NK-92 treated with Interleukin-12 subunit alpha and Interleukin-12 subunit beta, amount 100 ng/mL, for 24 hours (cell line): Measurements from ENCODE around the gene PTH2.

Experiments
- DNase-seq: peaks from one replicate; lab custom pipeline; 2025; lab: John Stamatoyannopoulos, UW

The PTH2 gene

DNA sequence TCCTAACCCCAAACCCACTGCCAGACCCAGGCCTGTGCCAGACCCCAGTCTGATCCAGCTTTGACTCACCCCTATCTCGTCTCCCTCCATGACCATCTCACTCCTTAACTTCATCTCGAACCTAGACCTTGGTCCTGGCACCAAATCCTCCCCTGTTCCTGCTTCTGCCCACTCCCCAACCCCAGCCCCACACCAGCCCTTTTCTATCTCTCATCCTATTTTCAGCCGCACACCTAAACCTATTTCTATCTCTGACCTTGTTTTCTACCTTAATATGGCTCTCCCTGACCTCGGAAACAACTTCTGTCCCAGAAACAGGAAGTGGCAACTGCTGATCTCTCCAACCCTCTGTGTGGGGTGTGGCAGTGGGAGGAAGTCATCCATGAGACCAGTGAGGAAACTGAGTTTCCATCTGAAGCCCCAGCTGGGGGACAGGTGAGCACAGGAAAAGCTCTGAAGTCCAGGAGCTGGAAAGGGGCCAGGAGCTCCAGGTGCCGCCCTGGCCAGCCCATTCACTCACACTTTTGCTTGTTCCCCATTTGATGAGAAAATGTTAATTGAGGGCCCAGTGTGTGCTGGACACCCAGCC lies 13.7 kb downstream of the PTH2 start:
- no peak for DNase-seq

GRCh38 chr19:49408816-49409440 lies 14.3 kb downstream of the PTH2 start:
- DNase-seq = no peak

GRCh38 chr19:49407482-49408015 lies 15.7 kb downstream of the PTH2 start:
- DNase-seq = no peak

- DNase-seq = no peak
These were observed 16.2 kb downstream of the PTH2 start for GRCh38 chr19:49407079-49407478.

DNA sequence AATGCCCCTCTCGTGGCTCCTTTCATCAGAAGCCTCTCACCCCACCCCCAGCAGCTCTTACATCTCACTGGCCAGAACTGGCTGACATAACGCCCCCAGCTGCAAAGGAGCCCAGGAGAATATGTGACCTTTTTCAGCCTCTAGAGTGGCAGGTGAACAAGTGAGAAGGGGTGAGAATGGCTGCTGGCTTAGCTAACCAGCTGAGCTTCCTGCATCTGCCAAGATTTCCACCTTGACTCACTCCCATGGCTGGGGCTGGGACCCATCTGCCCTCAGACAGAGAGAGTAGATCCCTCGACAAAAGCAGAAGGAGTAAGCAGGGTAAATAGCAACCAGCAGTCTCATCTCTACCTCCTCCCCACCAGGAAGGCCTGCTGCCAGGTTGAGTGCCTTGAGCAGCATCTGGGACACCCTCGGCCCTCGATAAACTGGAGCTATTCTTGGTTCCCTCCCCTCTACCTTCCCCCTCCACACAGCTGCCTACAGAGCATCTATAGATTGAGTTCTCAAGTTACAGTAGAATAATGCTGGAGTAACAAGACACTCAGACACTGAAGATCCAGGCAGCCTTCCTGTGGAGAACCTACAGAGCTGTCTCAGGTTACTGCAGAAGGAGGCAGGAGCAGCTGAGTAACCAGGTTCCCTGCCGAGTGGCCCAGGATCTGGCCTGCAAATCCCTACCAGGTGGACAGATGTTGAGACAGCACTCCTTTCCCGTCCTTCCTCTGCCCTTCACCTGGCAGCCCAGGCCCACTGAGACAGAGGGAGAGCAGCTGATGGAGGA lies 19.6 kb downstream of the PTH2 start:
- DNase-seq = no peak

- DNase-seq = no peak
These were observed 23.2 kb downstream of the PTH2 start for GRCh38 chr19:49400029-49400428.

DNA sequence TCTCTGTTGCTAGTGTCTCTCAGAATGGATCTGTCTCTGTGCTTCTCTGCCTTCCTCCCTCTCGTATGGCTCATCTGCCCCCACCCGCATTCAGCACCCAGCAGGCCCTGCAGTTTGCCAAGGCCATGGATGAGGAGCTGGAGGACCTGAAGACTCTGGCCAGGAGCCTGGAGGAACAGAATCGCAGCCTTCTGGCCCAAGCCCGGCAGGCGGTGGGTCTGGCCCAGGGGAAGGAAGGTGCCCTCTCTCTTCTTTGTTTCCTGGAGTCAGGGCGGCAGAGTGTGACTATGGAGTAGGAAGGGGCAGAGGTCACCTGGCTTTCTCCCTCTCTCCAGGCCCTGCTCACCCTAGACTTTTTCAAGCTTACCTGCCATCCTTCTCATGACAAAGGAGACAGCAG lies 24.3 kb downstream of the PTH2 start:
- DNase-seq = no peak

GRCh38 chr19:49398001-49398615 lies 25.1 kb downstream of the PTH2 start:
- no peak for DNase-seq

DNA sequence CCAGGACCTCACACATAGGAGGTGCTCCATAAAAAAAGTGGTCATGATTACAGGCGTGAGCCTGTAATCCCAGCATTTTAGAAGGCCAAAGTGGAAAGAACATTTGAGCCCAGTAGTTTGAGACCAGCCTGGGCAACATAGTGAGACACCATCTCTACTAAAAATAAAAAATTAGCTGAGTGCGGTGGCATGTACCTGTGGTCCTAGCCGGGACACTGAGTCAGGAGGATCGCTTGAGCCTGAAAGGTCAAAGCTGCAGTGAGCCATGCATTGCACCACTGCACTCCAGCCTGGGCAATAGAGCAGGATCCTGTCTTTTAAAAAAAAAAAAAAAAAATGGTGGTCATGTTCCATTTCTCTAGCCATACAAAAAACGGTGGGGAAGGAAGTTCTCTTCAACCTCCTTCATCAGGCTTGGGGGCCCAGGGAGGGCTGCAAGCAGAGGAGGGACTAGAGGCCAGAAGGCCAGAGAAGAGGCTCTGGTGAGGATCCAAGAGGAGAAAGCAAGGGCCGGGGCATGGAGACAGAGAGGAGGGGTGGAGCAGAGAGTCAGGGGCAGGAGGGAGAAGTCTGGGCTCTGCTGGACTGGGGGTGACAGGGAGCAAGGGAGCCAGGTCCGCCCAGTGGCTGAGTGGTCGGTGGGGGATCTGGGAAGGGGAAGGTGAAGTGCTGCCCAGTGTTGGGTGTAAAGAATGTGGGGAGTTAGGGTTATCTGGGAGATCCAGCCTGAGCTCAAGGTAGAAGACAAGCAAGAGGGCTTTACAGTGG lies 26.3 kb downstream of the PTH2 start:
- no peak for DNase-seq

GRCh38 chr19:49395581-49396407 lies 27.4 kb downstream of the PTH2 start:
- DNase-seq = no peak

DNA sequence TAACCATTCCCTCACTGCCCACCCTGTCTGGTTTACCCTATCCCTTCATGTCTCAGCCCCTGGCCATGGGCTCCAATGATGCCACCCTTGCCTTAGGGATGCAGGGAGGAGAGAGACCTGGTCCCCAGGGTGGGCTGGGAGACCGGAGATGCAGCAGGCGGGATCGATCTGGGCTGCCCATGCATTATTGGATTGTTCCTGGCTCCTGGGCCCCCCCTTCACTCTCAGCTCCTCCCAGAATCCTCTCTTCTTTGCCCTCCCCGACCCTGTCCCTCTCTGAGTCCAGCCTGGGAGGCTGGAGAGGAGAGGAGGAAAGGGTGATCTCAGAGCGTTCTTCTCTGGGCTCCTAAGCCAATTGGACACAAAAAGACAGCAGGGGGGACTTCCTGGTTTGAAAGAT lies 29.4 kb downstream of the PTH2 start:
- no peak for DNase-seq

- peak; percentile 61 for DNase-seq
These were observed 31.5 kb downstream of the PTH2 start for GRCh38 chr19:49391581-49392399.

DNA sequence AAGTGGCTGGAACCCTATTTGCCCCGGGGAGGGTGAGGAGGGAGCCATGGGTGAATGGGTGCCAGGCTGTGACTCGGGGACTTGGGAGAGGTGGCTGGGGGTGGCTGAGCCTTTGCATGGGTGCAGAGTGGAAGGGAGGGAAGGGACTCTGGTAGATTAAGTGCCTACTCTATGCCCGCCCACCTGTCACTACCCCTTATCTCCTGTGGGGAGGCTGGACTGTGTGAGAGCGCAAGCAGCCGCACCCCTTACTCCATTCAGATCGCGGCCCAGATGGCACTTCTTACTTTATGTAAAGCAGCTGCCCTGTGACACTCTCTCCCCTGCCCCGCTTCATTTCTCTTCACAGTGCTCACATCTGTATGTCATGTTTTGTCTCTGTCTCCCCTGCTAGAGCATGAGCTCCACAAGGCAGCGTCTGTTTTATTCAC lies 32.3 kb downstream of the PTH2 start:
- no peak for DNase-seq

DNA sequence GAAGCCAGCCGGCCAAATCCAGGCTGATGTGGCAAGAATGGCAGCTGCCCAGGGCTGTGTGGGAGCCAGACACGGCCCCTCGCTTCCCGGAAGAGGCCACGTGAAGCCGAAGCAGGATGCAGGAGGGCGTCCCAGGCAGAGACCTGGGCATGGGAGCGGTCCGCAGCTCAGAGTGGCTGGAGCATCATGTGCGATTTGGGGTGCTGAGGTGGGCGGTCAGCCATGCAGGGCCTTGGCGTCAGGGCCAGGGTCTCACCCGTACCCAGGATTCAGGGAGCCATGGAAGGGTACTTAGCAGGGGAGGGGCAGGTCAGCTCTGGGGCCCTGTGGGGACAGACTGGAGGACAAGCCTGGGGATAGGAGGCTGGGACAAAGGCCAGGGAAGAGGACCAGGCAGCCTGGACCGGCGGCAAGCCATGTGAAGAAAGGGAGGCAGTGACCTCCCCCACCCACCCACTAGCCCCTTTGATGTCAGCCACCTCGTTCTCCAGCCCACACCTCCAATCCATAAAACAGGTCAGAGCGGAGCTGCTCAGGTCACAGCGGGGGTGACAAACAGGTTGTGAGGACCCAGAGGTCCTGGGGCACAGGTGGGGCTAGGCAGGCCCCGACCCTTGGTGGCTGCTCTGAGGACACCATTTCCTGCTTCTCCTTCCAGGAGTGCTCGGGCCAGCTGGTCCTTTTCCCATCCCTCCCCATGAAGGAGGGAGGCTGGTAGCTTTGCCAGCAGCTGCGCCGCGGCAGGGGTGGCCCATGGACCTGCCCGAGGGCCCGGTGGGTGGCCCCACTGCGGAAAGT lies 32.9 kb downstream of the PTH2 start:
- DNase-seq = no peak

DNA sequence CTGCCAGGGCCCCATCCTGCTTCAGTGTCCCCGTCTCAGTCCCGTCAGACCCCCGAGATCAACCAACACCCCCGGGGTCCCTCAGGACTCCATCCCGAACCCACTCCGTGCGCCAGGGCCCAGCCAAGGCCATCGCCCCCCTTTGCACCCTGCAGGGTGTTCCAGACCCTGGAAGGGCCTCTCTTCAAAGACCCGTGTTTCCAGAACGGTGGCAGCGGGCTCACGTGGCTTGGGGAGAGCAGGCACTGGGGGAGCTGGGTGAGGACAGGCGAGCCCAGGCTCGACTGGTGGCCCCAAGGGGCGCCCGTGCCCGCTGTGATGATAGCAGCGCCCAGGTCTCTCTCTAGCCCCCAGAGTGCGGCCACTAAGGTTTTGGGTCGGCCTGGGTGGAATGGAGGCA lies 33.8 kb downstream of the PTH2 start:
- DNase-seq = no peak

DNA sequence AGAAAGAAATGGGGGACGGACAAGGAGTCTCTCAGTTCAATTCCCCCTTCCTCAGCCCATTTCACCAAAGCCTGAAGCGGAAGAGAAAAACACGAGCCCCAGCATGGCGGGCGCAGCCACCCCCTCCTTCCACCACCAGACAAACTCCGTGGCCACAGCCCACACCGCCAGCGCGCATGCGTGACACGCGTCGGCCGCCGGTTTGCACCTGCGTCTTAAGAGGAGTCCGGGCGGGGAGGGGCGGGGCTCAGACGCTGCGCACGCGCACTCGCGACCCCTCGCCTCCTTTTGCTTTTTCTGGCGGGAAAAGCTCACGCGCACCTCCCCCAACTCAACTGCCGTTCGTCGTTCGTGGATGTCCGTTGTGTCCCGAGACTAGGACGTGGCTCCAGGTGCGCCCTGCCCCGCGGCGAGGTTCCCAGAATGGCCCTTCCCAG lies 35.3 kb downstream of the PTH2 start, which contains the start of gene KASH5:
KASH5 (plus strand) TSS at position 314 of the 437 bp plus-strand sequence. CDS start 2,635 bp downstream, outside the sequence.
- DNase-seq = no peak

GRCh38 chr19:49383599-49383998 lies 39.6 kb downstream of the PTH2 start:
- no peak for DNase-seq

DNA sequence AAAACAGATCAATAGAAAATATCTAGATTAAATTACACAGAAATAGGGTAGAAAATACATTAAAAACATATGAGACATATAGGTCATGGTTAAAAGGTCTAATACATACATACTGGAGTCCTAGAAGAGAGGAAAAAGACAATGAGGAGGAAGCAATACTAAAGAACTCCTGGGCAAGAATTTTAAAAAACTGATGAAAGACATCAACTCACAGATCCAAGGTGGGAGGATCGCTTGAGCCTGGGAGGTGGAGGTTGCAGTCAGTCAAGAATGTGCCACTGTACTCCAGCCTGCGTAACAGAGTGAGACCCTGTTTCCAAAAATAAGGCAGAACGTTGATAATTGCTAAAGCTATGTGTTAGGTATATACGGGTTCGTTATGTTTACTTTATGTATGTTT lies 40.6 kb downstream of the PTH2 start:
- no peak for DNase-seq

DNA sequence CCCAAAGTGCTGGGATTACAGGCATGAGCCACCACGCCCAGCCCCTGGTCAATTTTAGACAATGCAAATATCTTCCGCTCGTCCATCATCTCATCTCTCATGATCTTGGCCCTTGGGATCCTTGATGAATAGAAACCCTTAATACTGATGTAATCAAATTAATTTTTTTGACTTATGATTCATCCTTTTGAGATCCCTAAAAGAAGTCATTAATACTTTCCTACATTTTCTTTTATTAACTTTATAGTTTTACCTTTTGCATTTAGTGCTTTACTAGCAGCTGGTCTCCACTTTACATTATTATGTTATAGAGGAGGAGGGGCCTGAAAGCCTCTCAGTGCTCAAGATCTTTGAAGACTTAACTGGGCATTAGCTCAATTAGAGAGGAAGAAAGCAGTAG lies 42.9 kb downstream of the PTH2 start:
- no peak for DNase-seq
